Left lung (tissue), 10 donors: Measurements from ENCODE around the gene INO80C. TPM values are rescaled to one million over a fixed set of nuclear protein-coding genes. Genes with fewer than 3 reads are reported as not detected.

Experiments used
- ATAC-seq: fragments of 200-7000 bp; cut with Tn5 transposase; one replicate; pipeline ENCODE4 v1.9.1; 2020; ENCODE audit warnings: moderate library complexity
- DNase-seq, 4 donors: peaks; one replicate each; pipeline ENCODE4 v3.0.0-alpha.2; 2013 to 2020
- H3K27ac ChIP-seq, 2 donors: fragments of 200-600 bp; sonication (generic) in 1 of 2; one replicate each; pipeline versions ENCODE4 v1.5.0 to v1.8.0; 2020 to 2021
- H3K27me3 ChIP-seq, 2 donors: fragments of 200-600 bp; sonication (generic) in 1 of 2; one replicate each; pipeline versions ENCODE4 v1.5.0 to v1.8.0; 2020 to 2021
- H3K36me3 ChIP-seq, 2 donors: fragments of 200-600 bp; sonication (generic) in 1 of 2; one replicate each; pipeline versions ENCODE4 v1.5.0 to v1.8.0; 2020 to 2021
- H3K4me1 ChIP-seq, 2 donors: fragments of 200-600 bp; one replicate each; pipeline ENCODE4 v1.8.0; 2021
- H3K4me3 ChIP-seq, 2 donors: fragments of 200-600 bp; sonication (generic) in 1 of 2; one replicate each; pipeline versions ENCODE4 v1.5.0 to v1.8.0; 2020 to 2021; ENCODE audit warnings: mild to moderate bottlenecking in 1 of 2
- H3K9me3 ChIP-seq, 2 donors: fragments of 200-600 bp; sonication (generic) in 1 of 2; one replicate each; pipeline versions ENCODE4 v1.5.0 to v1.8.0; 2020 to 2021
- intact Hi-C, 2 donors: fragments of 100-400 bp; cut with DNase I; formaldehyde crosslinking; loops; one replicate each; pipeline versions ENCODE4 v1.11.2 to v1.14.2; 2022
- polyA plus RNA-seq, 6 donors: library from polyadenylated mRNA; unstranded; fragments of 120-200 nt; gene quantifications; one replicate each; pipeline ENCODE4 v1.2.1, GENCODE V29; 2013; ENCODE audit not compliant: insufficient read length in 6 of 6
- total RNA-seq, 2 donors: library from RNA; stranded (reverse); fragmentation: NEBNext Ultra II Directional; extraction: Animal tissue kit (Norgen Biotek cat#: 25700); gene quantifications; one replicate each; pipeline ENCODE4 v1.2.1, GENCODE V29; 2021
- TF ChIP-seq, protein P1 (sequence below), 2 donors: fragments of 200-600 bp; sonication (generic) in 1 of 2; IDR thresholded peaks; one replicate each; pipeline versions ENCODE4 v1.5.0 to v1.8.0; 2021; ENCODE audit warnings: antibody characterized with exemption in 2 of 2
- donor health status: DM: no; HTN: yes; CAD: no.
- donor health status: DM: no; HTN: no; CAD: no.

The INO80C gene
- total and polyA plus RNA-seq, 8 donors: 27.0 to 41.6 (median 35.2) TPM

DNA sequence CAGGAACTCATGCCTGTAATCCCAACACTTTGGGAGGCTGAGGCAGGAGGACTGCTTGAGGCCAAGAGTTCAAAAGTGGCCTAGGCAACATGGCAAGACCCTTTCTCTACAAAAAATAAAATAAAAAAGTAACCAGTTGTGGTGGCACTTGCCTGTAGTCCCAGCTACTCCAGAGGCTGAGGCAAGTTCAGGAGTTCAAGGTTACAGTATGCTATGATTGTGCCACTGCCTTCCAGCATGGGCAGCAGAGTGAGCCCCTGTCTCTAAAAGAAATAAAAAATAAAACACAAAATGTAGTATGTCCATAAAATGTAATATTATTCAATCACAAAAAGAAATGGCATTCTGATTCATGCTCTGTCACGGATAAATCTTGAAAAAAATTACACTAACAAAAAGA lies 11.9 kb downstream of the INO80C start:
- no peaks in the 10 kb centered on the region for H3K27me3 ChIP-seq
- DNase-seq: no peak
- H3K27ac ChIP-seq: no peak overlapping the region
- no peaks in the 10 kb centered on the region for H3K9me3 ChIP-seq
- peaks cover 2 to 24% of the 10 kb centered on the region in 2 donors for H3K4me1 ChIP-seq
- no peak overlapping the region for H3K4me3 ChIP-seq
- TF ChIP-seq, protein P1, sequence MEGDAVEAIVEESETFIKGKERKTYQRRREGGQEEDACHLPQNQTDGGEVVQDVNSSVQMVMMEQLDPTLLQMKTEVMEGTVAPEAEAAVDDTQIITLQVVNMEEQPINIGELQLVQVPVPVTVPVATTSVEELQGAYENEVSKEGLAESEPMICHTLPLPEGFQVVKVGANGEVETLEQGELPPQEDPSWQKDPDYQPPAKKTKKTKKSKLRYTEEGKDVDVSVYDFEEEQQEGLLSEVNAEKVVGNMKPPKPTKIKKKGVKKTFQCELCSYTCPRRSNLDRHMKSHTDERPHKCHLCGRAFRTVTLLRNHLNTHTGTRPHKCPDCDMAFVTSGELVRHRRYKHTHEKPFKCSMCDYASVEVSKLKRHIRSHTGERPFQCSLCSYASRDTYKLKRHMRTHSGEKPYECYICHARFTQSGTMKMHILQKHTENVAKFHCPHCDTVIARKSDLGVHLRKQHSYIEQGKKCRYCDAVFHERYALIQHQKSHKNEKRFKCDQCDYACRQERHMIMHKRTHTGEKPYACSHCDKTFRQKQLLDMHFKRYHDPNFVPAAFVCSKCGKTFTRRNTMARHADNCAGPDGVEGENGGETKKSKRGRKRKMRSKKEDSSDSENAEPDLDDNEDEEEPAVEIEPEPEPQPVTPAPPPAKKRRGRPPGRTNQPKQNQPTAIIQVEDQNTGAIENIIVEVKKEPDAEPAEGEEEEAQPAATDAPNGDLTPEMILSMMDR (IDR thresholded peaks at IDR 0.05): no peak
- intact Hi-C loops: no loop called here
- no peak for ATAC-seq
- no peaks in the 10 kb centered on the region for H3K36me3 ChIP-seq

DNA sequence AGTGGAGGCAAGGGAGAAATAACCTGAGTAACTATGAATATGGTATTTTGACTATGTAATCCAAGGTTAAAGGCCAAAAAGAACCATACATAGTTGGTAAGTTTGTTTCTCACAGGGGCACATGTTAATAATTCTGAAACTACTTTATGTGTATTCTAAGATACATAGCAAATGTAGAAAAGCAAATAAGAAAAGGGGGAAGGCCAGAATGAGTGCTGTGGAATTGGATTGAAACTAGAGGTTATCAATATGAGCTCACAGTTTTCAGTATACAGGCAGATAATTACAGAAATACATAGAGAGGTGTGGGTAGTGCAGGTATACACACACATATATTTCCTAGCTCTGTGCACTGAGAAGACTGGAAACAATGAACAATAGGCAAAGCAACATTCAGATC lies 13.7 kb downstream of the INO80C start:
- Histone ChIP-seq H3K27ac (no peak overlapping the region), H3K4me1 (peaks cover 2 to 25% of the 10 kb centered on the region in 2 donors), H3K27me3 (no peaks in the 10 kb centered on the region), H3K36me3 (no peaks in the 10 kb centered on the region), H3K4me3 (no peak overlapping the region), H3K9me3 (no peaks in the 10 kb centered on the region)
- DNase-seq (no peak), ATAC-seq (no peak)
- TF ChIP-seq, protein P1 (IDR thresholded peaks at IDR 0.05): no peak
- intact Hi-C loops: no loop called here

DNA sequence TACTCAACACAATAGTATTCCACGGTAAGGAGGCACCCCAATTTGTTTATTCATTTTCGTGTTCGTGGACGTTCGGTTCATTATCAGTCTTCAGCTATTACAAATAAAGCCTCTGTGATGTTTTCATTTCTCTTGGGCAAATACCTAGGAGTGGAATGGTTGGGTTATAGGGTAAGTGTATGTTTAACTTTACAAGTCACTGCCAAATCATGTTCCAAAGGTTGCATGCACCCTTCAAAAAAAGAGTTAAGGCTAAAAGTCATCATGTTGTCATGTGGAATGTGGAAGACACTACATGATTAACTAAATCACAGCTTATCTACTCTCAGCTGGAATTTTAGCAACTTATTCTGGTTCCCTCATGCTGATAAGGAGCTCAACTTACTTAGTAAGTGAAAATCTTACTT lies 15.8 kb downstream of the INO80C start:
- intact Hi-C loops: no loop called here
- H3K4me1 ChIP-seq: peaks cover 5 to 41% of the 10 kb centered on the region in 2 donors
- H3K27me3 ChIP-seq: no peaks in the 10 kb centered on the region
- no peak for ATAC-seq
- no peak for DNase-seq
- H3K36me3 ChIP-seq: no peaks in the 10 kb centered on the region
- H3K4me3 ChIP-seq: no peak overlapping the region
- no peak overlapping the region for H3K27ac ChIP-seq
- TF ChIP-seq, protein P1 (IDR thresholded peaks at IDR 0.05): no peak
- H3K9me3 ChIP-seq: no peaks in the 10 kb centered on the region

DNA sequence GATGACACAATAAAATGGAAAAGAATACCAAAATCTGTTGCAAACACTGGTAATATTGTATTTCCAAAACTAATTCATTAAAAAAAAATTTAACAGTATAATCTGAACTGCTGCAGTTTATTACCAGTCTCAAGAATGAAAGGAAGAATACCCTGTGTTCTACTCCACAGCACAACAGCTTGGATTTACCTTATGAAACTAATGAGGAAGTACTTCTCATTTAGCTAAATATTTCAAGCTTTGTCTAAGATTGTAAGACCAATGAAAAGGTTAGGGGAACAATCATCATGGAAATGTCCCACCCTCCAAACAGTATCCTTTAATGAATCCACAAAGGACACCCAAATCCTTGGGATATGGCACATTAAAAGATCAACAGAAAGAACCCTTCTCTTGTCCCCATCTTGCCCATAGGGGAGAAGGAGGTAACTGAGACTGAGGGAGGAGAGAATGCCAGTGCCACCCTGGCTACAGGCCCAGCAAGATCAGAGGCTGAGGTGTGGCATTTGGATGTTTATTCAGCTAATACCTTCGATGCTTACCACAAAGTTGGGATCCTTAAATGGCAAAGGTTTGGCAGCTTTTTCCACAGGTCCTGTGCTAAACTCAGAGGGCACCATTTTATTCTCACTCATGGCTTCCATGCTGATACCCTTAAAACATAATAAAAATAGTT lies 17.7 kb downstream of the INO80C start:
- Histone ChIP-seq H3K9me3 (no peaks in the 10 kb centered on the region), H3K27me3 (no peaks in the 10 kb centered on the region), H3K36me3 (no peaks in the 10 kb centered on the region), H3K4me3 (no peak overlapping the region), H3K27ac (peak overlapping the region in 1 of 2 donors; percentile 29), H3K4me1 (peaks cover 3 to 41% of the 10 kb centered on the region in 2 donors)
- TF ChIP-seq, protein P1 (IDR thresholded peaks at IDR 0.05): no peak
- DNase-seq: no peak
- peak; percentile 85 for ATAC-seq
- intact Hi-C loops: no loop called here

DNA sequence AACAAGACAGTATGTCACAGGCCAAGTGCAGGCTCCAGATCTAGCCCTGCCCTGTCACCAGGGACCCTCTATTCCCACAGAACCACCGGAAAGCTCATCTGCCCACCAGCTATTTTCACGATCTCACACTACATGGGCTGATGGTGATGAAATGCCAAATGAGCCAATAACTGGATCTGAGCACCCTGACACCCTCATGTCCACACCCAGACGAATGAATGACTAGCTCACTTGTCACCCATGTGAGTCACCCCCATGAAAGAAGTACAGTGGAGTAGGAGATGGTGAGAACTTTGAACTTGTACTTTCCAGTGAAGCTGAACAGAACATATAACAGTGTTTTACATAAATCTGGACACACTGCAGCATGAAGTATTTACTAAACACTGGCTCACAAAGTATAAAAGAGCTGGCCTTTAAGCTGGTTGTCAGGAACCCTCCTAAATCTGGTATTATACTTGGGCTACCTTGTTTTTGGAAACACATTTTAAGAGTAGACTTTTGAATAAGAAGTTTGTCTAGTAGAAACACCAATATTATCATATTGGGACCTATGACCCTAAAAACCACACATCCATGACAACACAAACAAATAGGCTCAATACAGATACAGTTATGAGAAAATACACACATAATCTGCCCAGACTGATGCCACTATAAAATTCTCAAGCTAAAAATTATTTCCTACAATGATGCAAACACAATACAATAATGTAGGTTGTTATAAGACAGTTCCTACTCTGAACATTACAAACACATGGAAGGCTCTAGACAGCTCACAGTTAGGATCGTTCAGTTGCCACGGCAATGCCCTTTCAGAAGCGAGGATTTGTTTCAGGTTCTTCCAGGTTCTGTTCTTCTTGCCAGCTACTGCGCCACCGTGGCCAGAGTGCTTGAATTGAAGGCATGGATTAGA lies 19.0 kb downstream of the INO80C start:
- DNase-seq: no peak

More for the DNA sequence above, 19.0 kb downstream of the INO80C start:
- H3K27ac ChIP-seq: peak overlapping the region in 1 of 2 donors; percentile 67
- H3K4me3 ChIP-seq: no peak overlapping the region
- no peaks in the 10 kb centered on the region for H3K27me3 ChIP-seq
- intact Hi-C loops: no loop called here
- H3K9me3 ChIP-seq: no peaks in the 10 kb centered on the region
- TF ChIP-seq, protein P1 (IDR thresholded peaks at IDR 0.05): no peak
- H3K36me3 ChIP-seq: no peaks in the 10 kb centered on the region
- peaks cover 3 to 41% of the 10 kb centered on the region in 2 donors for H3K4me1 ChIP-seq
- ATAC-seq: peak; percentile 67
